ENCODE data around the gene DDX1. TPM values are rescaled to one million over a fixed set of nuclear protein-coding genes. Genes with fewer than 3 reads are reported as not detected.

DDX1 gene
- total and polyA plus RNA-seq, 10 donors: 32.6 to 62.0 (median 48.3) TPM

DNA sequence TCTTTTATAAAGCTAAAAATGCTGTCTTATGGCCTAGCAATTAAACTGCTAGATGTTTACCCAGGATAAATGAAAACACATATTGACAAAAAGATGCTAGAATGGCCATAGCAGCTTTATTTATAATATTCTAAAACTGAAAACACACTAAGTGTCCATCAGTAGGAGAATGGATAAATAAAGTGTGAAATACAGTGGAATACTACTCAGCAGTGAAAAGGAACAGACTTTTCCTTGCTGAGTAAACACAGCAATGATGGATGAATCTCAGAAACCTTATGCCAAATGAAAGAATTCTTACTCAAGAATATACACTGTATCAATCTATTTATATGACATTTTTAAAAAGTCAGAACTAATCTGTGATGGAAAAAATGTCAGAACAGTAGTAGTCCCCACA lies 33.2 kb downstream of the DDX1 start:
- no peaks in the 10 kb centered on the region for H3K27me3 ChIP-seq (replicated peaks in 1 of 7)
- peaks cover 0 to 6% (median 0%) of the 10 kb centered on the region in 8 donors for H3K9me3 ChIP-seq
- no peaks in the 10 kb centered on the region for H3K4me1 ChIP-seq
- peaks cover 0 to 100% (median 88%) of the 10 kb centered on the region in 6 donors for H3K36me3 ChIP-seq
- no peak for DNase-seq
- H3K4me3 ChIP-seq: no peak overlapping the region
- intact Hi-C loops (cut with DNase I; ENCODE audit: low total_unique reads): no loop called here
- TF ChIP-seq POLR2AphosphoS5 (IDR thresholded peaks at IDR 0.05) (no peak), POLR2A (IDR thresholded peaks at IDR 0.05) (no peak)
- TF ChIP-seq, protein P1, sequence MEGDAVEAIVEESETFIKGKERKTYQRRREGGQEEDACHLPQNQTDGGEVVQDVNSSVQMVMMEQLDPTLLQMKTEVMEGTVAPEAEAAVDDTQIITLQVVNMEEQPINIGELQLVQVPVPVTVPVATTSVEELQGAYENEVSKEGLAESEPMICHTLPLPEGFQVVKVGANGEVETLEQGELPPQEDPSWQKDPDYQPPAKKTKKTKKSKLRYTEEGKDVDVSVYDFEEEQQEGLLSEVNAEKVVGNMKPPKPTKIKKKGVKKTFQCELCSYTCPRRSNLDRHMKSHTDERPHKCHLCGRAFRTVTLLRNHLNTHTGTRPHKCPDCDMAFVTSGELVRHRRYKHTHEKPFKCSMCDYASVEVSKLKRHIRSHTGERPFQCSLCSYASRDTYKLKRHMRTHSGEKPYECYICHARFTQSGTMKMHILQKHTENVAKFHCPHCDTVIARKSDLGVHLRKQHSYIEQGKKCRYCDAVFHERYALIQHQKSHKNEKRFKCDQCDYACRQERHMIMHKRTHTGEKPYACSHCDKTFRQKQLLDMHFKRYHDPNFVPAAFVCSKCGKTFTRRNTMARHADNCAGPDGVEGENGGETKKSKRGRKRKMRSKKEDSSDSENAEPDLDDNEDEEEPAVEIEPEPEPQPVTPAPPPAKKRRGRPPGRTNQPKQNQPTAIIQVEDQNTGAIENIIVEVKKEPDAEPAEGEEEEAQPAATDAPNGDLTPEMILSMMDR (IDR thresholded peaks at IDR 0.05 in 8 of 11, conservative IDR thresholded peaks at IDR 0.05 in 3 of 11): no peak
- no peak overlapping the region for H3K27ac ChIP-seq

- WGBS, 5 donors: 96 to 99% (median 98%) methylated on average over 3 of the region's 3 CpGs
- intact Hi-C loops (cut with DNase I; ENCODE audit: low total_unique reads): no loop called here
Measured at GRCh38 chr2:15625344-15626036, 33.8 kb downstream of the DDX1 start.

DNA sequence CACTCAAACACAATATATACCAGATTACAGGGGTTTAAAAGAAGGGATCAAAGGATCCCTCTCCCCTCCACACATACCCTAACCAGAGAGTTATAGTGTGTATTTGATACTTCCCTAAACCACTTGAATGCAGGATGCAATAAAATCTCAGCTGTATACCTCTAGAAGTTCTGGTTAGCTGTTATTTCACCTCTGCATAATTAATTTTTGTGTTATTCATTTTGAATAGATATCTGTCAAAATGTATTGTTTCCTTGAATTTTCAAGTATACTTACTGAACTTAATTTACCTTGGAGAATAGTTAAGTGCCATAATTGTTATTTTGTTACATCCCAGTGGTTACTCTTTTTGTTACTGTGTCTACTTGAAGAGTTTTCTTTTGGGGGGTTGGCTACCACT lies 34.5 kb downstream of the DDX1 start:
- Histone ChIP-seq H3K4me3 (no peak overlapping the region), H3K27me3 (replicated peaks in 1 of 7) (no peaks in the 10 kb centered on the region), H3K9me3 (peaks cover 0 to 6% (median 0%) of the 10 kb centered on the region in 8 donors), H3K27ac (no peak overlapping the region), H3K4me1 (no peaks in the 10 kb centered on the region), H3K36me3 (peaks cover 0 to 100% (median 89%) of the 10 kb centered on the region in 6 donors)
- intact Hi-C loops (cut with DNase I; ENCODE audit: low total_unique reads): no loop called here
- TF ChIP-seq, protein P1 (IDR thresholded peaks at IDR 0.05 in 8 of 11, conservative IDR thresholded peaks at IDR 0.05 in 3 of 11): no peak
- no peak for TF ChIP-seq POLR2AphosphoS5 (IDR thresholded peaks at IDR 0.05)
- no peak for DNase-seq

More at GRCh38 chr2:15625344-15626036, 33.8 kb downstream of the DDX1 start:
- Histone ChIP-seq H3K9me3 (peaks cover 0 to 6% (median 0%) of the 10 kb centered on the region in 8 donors), H3K27me3 (replicated peaks in 1 of 7) (no peaks in the 10 kb centered on the region), H3K36me3 (peaks cover 0 to 100% (median 89%) of the 10 kb centered on the region in 6 donors), H3K4me3 (no peak overlapping the region), H3K27ac (no peak overlapping the region), H3K4me1 (no peaks in the 10 kb centered on the region)
- DNase-seq: no peak
- TF ChIP-seq, protein P1 (IDR thresholded peaks at IDR 0.05 in 8 of 11, conservative IDR thresholded peaks at IDR 0.05 in 3 of 11): no peak
- TF ChIP-seq POLR2AphosphoS5 (IDR thresholded peaks at IDR 0.05) (no peak), POLR2A (IDR thresholded peaks at IDR 0.05) (no peak)

GRCh38 chr2:15626967-15627366 lies 35.3 kb downstream of the DDX1 start:
- intact Hi-C loops (cut with DNase I; ENCODE audit: low total_unique reads): no loop called here
- H3K27me3 ChIP-seq (replicated peaks in 1 of 7): no peaks in the 10 kb centered on the region
- no peak overlapping the region for H3K4me3 ChIP-seq
- H3K36me3 ChIP-seq: peaks cover 0 to 100% (median 89%) of the 10 kb centered on the region in 6 donors
- peaks cover 0 to 6% (median 0%) of the 10 kb centered on the region in 8 donors for H3K9me3 ChIP-seq
- TF ChIP-seq, protein P1 (IDR thresholded peaks at IDR 0.05 in 8 of 11, conservative IDR thresholded peaks at IDR 0.05 in 3 of 11): no peak
- TF ChIP-seq POLR2AphosphoS5 (IDR thresholded peaks at IDR 0.05) (no peak), POLR2A (IDR thresholded peaks at IDR 0.05) (no peak)
- no peak overlapping the region for H3K27ac ChIP-seq
- H3K4me1 ChIP-seq: no peaks in the 10 kb centered on the region
- no peak for DNase-seq

Measured in spleen (tissue), 11 donors.